ENCODE data around the gene SMPX.

SMPX gene

DNA sequence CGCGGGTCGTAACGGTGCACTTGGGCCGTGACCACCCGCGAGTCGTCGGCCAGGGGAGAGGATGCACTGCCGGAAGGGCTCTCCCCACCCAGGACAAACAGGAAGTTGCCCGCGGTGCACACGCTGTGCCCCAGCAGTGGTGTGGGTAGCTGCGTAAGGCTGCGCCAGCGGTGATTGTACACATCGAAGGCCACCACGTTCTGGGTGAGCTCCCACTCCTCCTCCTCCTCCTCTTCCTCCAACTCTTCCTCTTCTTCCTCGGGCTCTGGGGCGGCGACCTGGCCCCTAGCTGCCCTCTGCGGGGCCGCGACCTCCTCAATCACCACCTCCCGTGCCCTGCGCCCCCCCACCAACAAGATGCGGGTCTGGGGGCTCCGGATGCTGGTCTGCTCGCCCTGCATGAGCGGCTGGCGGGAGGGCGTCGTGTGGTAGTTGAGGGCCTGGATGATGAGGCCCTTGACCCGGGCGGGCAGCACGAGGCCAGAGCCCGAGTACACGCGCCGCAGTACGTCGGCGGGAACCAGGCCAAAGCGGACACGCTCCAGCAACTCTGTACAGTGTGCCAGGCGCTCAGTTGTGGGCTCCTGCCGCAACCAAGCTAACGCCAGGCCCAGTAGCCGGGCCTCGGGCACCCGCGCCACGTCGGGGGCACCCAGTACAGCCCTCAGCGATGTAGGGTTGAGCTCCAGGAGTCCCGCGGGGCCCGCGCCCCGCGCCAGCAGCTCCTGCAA is 101.2 kb downstream of the SMPX start:
- DNase-seq: no peak
